WTC11 (cell line): ENCODE results near the gene BAIAP2L2. TPM values are rescaled to one million over a fixed set of nuclear protein-coding genes. Genes with fewer than 3 reads are reported as not detected.

Experiments
- ATAC-seq: fragments of 200-7000 bp; cut with Tn5 transposase; 2 replicates; pipeline ENCODE4 v1.10.0; 2021; ENCODE audit warnings: mild to moderate bottlenecking, moderate library complexity
- CTCF ChIA-PET: fragments of 300-600 bp; sonication (Branson Sonifier 250); formaldehyde crosslinking; loops from one replicate; lab custom pipeline; 2021; ENCODE audit warnings: antibody characterized with exemption; lab: Charles Lee
- POLR2A ChIA-PET: fragments of 350-600 bp; sonication (Branson Sonifier 250); formaldehyde crosslinking; loops from one replicate; lab custom pipeline; 2021; ENCODE audit warnings: antibody characterized with exemption; lab: Charles Lee
- DNase-seq: peaks from one replicate; pipeline ENCODE4 v3.0.0; 2021; ENCODE audit warnings: low spot score
- H3K27ac Mint-ChIP-seq: 2 replicates; pipeline ENCODE4 v1.8.0; 2021; ENCODE audit warnings: mixed read lengths
- H3K27me3 Mint-ChIP-seq: 2 replicates; pipeline ENCODE4 v1.8.0; 2021; ENCODE audit warnings: low read depth, mild to moderate bottlenecking, moderate library complexity, mixed read lengths
- H3K36me3 Mint-ChIP-seq: 2 replicates; pipeline ENCODE4 v1.8.0; 2021; ENCODE audit warnings: mixed read lengths
- H3K4me1 Mint-ChIP-seq: 2 replicates; pipeline ENCODE4 v1.8.0; 2022; ENCODE audit warnings: mixed read lengths
- H3K4me3 Mint-ChIP-seq: 2 replicates; pipeline ENCODE4 v1.8.0; 2021; ENCODE audit warnings: mild to moderate bottlenecking, moderate library complexity, mixed read lengths
- H3K9me3 Mint-ChIP-seq: 2 replicates; pipeline ENCODE4 v1.8.0; 2021; ENCODE audit warnings: mixed read lengths
- CREB1 ChIP-seq: sonication (generic); formaldehyde crosslinking; IDR thresholded peaks from 2 replicates; pipeline ENCODE4 v1.8.0; 2023; ENCODE audit warnings: mild to moderate bottlenecking, missing genetic modification reagents
- ELF4 ChIP-seq: sonication (generic); formaldehyde crosslinking; IDR thresholded peaks from 2 replicates; pipeline ENCODE4 v1.8.1; 2022; ENCODE audit warnings: low read depth, mild to moderate bottlenecking, moderate library complexity, missing genetic modification reagents
- ETV6 ChIP-seq: sonication (generic); formaldehyde crosslinking; IDR thresholded peaks from 2 replicates; pipeline ENCODE4 v1.8.1; 2022; ENCODE audit warnings: mild to moderate bottlenecking, missing genetic modification reagents
- FOXJ3 ChIP-seq: sonication (generic); formaldehyde crosslinking; IDR thresholded peaks from 2 replicates; pipeline ENCODE4 v1.9.0; 2021; ENCODE audit warnings: missing genetic modification reagents, mild to moderate bottlenecking, borderline replicate concordance
- NR1H2 ChIP-seq: sonication (generic); formaldehyde crosslinking; IDR thresholded peaks from 2 replicates; pipeline ENCODE4 v1.9.0; 2021; ENCODE audit warnings: mild to moderate bottlenecking, moderate library complexity, missing genetic modification reagents
- NR2C2 ChIP-seq: sonication (generic); formaldehyde crosslinking; IDR thresholded peaks from 2 replicates; pipeline ENCODE4 v1.8.0; 2022; ENCODE audit warnings: mild to moderate bottlenecking, missing genetic modification reagents
- NR3C1 ChIP-seq: sonication (generic); formaldehyde crosslinking; conservative IDR thresholded peaks from 2 replicates; pipeline ENCODE4 v1.8.1; 2023; ENCODE audit warnings: low read depth, mild to moderate bottlenecking, missing genetic modification reagents
- ZNF219 ChIP-seq: sonication (generic); formaldehyde crosslinking; IDR thresholded peaks from 2 replicates; pipeline ENCODE4 v1.8.0; 2023; ENCODE audit warnings: missing genetic modification reagents, mild to moderate bottlenecking, borderline replicate concordance
- ZNF317 ChIP-seq: sonication (generic); formaldehyde crosslinking; IDR thresholded peaks from 2 replicates; pipeline ENCODE4 v1.8.1; 2023; ENCODE audit warnings: low read depth, mild to moderate bottlenecking, moderate library complexity, missing genetic modification reagents, borderline replicate concordance
- total RNA-seq: library from RNA; stranded (reverse); gene quantifications from 3 replicates; pipeline ENCODE4 v1.2.3, GENCODE V29; 2021
- TF ChIP-seq, protein P1 (sequence below): fragments of 200-600 bp; IDR thresholded peaks from 2 replicates; pipeline ENCODE4 v1.8.0; 2022; ENCODE audit warnings: antibody characterized with exemption
- TF ChIP-seq, protein P2 (sequence below): sonication (generic); formaldehyde crosslinking; IDR thresholded peaks from 2 replicates; pipeline ENCODE4 v1.8.1; 2022; ENCODE audit warnings: mild to moderate bottlenecking, missing genetic modification reagents, moderate library complexity, borderline replicate concordance
- TF ChIP-seq, protein P3 (sequence below): sonication (generic); formaldehyde crosslinking; IDR thresholded peaks from 2 replicates; pipeline ENCODE4 v1.8.0; 2023; ENCODE audit warnings: missing genetic modification reagents
- TF ChIP-seq, protein P4 (sequence below): sonication (generic); formaldehyde crosslinking; IDR thresholded peaks from 2 replicates; pipeline ENCODE4 v1.8.0; 2022; ENCODE audit warnings: missing genetic modification reagents
- TF ChIP-seq, protein P5 (sequence below): sonication (generic); formaldehyde crosslinking; conservative IDR thresholded peaks from 2 replicates; pipeline ENCODE4 v1.8.1; 2022; ENCODE audit warnings: mild to moderate bottlenecking, missing genetic modification reagents
- TF ChIP-seq, protein P6 (sequence below): sonication (generic); formaldehyde crosslinking; IDR thresholded peaks from 2 replicates; pipeline ENCODE4 v1.8.1; 2022; ENCODE audit warnings: low read depth, mild to moderate bottlenecking, moderate library complexity, missing genetic modification reagents, borderline replicate concordance
- TF ChIP-seq, protein P7 (sequence below): sonication (generic); formaldehyde crosslinking; IDR thresholded peaks from 2 replicates; pipeline ENCODE4 v1.8.1; 2023; ENCODE audit warnings: mild to moderate bottlenecking, missing genetic modification reagents
- TF ChIP-seq, protein P8 (sequence below): sonication (generic); formaldehyde crosslinking; IDR thresholded peaks from 2 replicates; pipeline ENCODE4 v1.8.1; 2023; ENCODE audit warnings: mild to moderate bottlenecking, missing genetic modification reagents

BAIAP2L2 gene
- total RNA-seq, 1 experiment from 2014 or later = 3.0 TPM

DNA sequence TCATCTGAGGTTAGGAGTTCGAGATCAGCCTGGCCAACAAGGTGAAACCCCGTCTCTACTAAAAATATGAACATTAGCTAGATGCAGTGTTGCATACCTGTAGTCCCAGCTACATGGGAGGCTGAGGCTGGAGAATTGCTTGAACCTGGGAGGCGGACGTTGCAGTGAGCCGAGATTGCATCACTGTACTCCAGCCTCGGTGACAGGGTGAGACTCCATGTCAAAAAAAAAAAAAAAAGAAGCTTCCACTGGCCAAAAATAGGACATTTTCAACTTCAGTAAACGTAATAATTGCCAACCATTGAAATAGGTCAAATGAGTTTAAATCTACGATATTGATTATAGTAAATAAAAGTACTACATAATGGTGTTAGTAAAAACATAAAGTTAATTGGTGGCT lies 6.8 kb downstream of the BAIAP2L2 start (continued):
- TF ChIP-seq, protein P1, sequence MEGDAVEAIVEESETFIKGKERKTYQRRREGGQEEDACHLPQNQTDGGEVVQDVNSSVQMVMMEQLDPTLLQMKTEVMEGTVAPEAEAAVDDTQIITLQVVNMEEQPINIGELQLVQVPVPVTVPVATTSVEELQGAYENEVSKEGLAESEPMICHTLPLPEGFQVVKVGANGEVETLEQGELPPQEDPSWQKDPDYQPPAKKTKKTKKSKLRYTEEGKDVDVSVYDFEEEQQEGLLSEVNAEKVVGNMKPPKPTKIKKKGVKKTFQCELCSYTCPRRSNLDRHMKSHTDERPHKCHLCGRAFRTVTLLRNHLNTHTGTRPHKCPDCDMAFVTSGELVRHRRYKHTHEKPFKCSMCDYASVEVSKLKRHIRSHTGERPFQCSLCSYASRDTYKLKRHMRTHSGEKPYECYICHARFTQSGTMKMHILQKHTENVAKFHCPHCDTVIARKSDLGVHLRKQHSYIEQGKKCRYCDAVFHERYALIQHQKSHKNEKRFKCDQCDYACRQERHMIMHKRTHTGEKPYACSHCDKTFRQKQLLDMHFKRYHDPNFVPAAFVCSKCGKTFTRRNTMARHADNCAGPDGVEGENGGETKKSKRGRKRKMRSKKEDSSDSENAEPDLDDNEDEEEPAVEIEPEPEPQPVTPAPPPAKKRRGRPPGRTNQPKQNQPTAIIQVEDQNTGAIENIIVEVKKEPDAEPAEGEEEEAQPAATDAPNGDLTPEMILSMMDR = no peak
- TF ChIP-seq NR1H2 (CRISPR knock-in tag) (no peak), CREB1 (no peak), ELF4 (CRISPR knock-in tag) (no peak)
- TF ChIP-seq, protein P2, sequence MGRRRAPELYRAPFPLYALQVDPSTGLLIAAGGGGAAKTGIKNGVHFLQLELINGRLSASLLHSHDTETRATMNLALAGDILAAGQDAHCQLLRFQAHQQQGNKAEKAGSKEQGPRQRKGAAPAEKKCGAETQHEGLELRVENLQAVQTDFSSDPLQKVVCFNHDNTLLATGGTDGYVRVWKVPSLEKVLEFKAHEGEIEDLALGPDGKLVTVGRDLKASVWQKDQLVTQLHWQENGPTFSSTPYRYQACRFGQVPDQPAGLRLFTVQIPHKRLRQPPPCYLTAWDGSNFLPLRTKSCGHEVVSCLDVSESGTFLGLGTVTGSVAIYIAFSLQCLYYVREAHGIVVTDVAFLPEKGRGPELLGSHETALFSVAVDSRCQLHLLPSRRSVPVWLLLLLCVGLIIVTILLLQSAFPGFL (CRISPR knock-in tag) = no peak
- TF ChIP-seq, protein P3, sequence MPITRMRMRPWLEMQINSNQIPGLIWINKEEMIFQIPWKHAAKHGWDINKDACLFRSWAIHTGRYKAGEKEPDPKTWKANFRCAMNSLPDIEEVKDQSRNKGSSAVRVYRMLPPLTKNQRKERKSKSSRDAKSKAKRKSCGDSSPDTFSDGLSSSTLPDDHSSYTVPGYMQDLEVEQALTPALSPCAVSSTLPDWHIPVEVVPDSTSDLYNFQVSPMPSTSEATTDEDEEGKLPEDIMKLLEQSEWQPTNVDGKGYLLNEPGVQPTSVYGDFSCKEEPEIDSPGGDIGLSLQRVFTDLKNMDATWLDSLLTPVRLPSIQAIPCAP = no peak

DNA sequence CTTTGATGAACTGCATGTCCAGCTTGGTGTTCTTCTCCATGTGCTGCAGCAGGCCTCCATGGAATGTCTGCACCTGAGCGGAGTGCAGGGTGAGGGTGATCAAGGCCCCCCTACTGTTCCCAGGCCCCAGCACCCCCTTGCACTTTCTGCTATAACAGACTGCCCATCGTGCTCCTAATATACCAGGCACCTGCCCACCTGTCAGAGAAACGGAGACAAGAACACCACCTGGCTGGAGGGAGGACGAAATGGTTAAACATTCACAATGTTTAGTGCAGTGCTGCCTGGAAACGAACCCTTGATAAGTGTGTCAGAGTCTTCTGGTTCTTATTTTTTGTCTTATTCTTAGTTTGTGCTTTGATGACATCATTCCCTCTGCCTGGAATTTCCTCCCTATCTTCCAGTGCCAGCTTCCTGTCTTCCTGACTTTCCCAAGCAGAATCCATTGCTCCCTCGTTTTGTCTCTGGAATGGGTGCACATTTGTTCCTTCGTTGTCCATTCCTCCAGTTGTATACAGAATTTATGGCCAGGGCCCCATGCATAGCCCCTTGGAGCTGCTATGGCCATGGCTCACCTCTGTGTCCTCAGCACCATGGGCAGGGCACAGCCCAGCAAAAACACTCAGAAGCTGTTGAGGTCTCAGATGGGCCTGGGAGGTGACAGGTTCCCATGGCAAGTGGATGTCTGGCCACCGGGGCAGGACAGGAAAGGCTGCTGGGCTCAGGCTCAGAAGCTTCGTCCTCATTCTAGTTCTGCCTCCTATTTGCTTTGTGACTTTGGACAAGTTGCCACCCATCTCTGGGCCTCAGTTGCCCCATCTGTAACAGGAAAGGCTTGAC lies 11.9 kb downstream of the BAIAP2L2 start:
- H3K9me3 Mint-ChIP-seq = no peaks in the 10 kb centered on the region
- ATAC-seq (no peak), DNase-seq (no peak)
- H3K27me3 Mint-ChIP-seq = peaks cover 7% of the 10 kb centered on the region
- ChIA-PET POLR2A (interaction anchor here (0.9 to 1.7 kb wide), 6 partner anchors 9 to 64 kb away, joined by 3 to 5 read pairs (median 5); partner anchors contain the start of gene PICK1), CTCF (interaction anchor here (0.5 to 9.9 kb wide), 58 partner anchors 13 to 1557 kb away, joined by 3 to 222 read pairs (median 6); partner anchors contain the start of genes BAIAP2L2, DMC1, MAFF and PICK1)
- H3K4me3 Mint-ChIP-seq = no peak overlapping the region
- no peaks in the 10 kb centered on the region; the same call in 1 of the 2 replicates for H3K36me3 Mint-ChIP-seq
- no peak overlapping the region for H3K27ac Mint-ChIP-seq
- H3K4me1 Mint-ChIP-seq = peaks cover 14% of the 10 kb centered on the region
- no peak for TF ChIP-seq NR3C1 (CRISPR knock-in tag)
- TF ChIP-seq FOXJ3 = no peak
- TF ChIP-seq, protein P4, sequence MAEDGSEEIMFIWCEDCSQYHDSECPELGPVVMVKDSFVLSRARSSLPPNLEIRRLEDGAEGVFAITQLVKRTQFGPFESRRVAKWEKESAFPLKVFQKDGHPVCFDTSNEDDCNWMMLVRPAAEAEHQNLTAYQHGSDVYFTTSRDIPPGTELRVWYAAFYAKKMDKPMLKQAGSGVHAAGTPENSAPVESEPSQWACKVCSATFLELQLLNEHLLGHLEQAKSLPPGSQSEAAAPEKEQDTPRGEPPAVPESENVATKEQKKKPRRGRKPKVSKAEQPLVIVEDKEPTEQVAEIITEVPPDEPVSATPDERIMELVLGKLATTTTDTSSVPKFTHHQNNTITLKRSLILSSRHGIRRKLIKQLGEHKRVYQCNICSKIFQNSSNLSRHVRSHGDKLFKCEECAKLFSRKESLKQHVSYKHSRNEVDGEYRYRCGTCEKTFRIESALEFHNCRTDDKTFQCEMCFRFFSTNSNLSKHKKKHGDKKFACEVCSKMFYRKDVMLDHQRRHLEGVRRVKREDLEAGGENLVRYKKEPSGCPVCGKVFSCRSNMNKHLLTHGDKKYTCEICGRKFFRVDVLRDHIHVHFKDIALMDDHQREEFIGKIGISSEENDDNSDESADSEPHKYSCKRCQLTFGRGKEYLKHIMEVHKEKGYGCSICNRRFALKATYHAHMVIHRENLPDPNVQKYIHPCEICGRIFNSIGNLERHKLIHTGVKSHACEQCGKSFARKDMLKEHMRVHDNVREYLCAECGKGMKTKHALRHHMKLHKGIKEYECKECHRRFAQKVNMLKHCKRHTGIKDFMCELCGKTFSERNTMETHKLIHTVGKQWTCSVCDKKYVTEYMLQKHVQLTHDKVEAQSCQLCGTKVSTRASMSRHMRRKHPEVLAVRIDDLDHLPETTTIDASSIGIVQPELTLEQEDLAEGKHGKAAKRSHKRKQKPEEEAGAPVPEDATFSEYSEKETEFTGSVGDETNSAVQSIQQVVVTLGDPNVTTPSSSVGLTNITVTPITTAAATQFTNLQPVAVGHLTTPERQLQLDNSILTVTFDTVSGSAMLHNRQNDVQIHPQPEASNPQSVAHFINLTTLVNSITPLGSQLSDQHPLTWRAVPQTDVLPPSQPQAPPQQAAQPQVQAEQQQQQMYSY (CRISPR knock-in tag) = no peak
- TF ChIP-seq ZNF219 (CRISPR knock-in tag) = no peak
- TF ChIP-seq, protein P5, sequence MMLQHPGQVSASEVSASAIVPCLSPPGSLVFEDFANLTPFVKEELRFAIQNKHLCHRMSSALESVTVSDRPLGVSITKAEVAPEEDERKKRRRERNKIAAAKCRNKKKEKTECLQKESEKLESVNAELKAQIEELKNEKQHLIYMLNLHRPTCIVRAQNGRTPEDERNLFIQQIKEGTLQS (CRISPR knock-in tag) = no peak
- TF ChIP-seq, protein P1 = no peak
- TF ChIP-seq ZNF317 (CRISPR knock-in tag) = no peak
- TF ChIP-seq ETV6 (CRISPR knock-in tag) = no peak
- TF ChIP-seq, protein P6, sequence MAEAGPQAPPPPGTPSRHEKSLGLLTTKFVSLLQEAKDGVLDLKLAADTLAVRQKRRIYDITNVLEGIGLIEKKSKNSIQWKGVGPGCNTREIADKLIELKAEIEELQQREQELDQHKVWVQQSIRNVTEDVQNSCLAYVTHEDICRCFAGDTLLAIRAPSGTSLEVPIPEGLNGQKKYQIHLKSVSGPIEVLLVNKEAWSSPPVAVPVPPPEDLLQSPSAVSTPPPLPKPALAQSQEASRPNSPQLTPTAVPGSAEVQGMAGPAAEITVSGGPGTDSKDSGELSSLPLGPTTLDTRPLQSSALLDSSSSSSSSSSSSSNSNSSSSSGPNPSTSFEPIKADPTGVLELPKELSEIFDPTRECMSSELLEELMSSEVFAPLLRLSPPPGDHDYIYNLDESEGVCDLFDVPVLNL (CRISPR knock-in tag) = no peak
- TF ChIP-seq NR2C2 (CRISPR knock-in tag) = no peak
- TF ChIP-seq, protein P3 = no peak
- TF ChIP-seq, protein P7, sequence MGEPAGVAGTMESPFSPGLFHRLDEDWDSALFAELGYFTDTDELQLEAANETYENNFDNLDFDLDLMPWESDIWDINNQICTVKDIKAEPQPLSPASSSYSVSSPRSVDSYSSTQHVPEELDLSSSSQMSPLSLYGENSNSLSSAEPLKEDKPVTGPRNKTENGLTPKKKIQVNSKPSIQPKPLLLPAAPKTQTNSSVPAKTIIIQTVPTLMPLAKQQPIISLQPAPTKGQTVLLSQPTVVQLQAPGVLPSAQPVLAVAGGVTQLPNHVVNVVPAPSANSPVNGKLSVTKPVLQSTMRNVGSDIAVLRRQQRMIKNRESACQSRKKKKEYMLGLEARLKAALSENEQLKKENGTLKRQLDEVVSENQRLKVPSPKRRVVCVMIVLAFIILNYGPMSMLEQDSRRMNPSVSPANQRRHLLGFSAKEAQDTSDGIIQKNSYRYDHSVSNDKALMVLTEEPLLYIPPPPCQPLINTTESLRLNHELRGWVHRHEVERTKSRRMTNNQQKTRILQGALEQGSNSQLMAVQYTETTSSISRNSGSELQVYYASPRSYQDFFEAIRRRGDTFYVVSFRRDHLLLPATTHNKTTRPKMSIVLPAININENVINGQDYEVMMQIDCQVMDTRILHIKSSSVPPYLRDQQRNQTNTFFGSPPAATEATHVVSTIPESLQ (CRISPR knock-in tag) = no peak
- TF ChIP-seq, protein P8, sequence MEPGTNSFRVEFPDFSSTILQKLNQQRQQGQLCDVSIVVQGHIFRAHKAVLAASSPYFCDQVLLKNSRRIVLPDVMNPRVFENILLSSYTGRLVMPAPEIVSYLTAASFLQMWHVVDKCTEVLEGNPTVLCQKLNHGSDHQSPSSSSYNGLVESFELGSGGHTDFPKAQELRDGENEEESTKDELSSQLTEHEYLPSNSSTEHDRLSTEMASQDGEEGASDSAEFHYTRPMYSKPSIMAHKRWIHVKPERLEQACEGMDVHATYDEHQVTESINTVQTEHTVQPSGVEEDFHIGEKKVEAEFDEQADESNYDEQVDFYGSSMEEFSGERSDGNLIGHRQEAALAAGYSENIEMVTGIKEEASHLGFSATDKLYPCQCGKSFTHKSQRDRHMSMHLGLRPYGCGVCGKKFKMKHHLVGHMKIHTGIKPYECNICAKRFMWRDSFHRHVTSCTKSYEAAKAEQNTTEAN = no peak
